ENCODE results near the gene ELF5.

GRCh38 chr11:34528072-34528471, 14.5 kb upstream of the ELF5 start:
- TF ChIP-seq CTCF (IDR thresholded peaks at IDR 0.05; ENCODE audit: control extremely low read depth in 1 of 3, insufficient read depth in 1 of 3, low read depth in 1 of 3, low read length in 3 of 3), result no peak
- no peak for TF ChIP-seq JUND (IDR thresholded peaks at IDR 0.05; ENCODE audit: low read length)
- no peak for TF ChIP-seq EGR1 (IDR thresholded peaks at IDR 0.05; ENCODE audit: borderline replicate concordance, low read depth, low read length)
- TF ChIP-seq GABPA (IDR thresholded peaks at IDR 0.05; ENCODE audit: borderline replicate concordance, insufficient read depth, low read length), result no peak
- no peak for TF ChIP-seq ATF3 (IDR thresholded peaks at IDR 0.05; ENCODE audit: insufficient read depth, low read depth, low read length)
- no peak for TF ChIP-seq CEBPB (IDR thresholded peaks at IDR 0.05; ENCODE audit: low read depth, low read length)
- TF ChIP-seq POLR2A (IDR thresholded peaks at IDR 0.05; ENCODE audit: control extremely low read depth in 1 of 2, low read depth in 2 of 2, low read length in 2 of 2), result no peak
- TF ChIP-seq SIN3A (conservative IDR thresholded peaks at IDR 0.05 in 1 of 2, IDR thresholded peaks at IDR 0.05 in 1 of 2; ENCODE audit: low read depth in 1 of 2, low read length in 2 of 2), result no peak
- no peak for TF ChIP-seq CHD2 (IDR thresholded peaks at IDR 0.05; ENCODE audit: low read length)
- no peak for TF ChIP-seq NRF1 (IDR thresholded peaks at IDR 0.05; ENCODE audit: low read depth, low read length)
- no peak for TF ChIP-seq BACH1 (IDR thresholded peaks at IDR 0.05; ENCODE audit: low read length)
- TF ChIP-seq TBP (IDR thresholded peaks at IDR 0.05; ENCODE audit: low read depth, low read length), result no peak

Measured in H1 (cell line).